ENCODE data around the gene SRCIN1.

- TF ChIP-seq CTCF (IDR thresholded peaks at IDR 0.05) = no peak
- no peak for TF ChIP-seq EZH2 (IDR thresholded peaks at IDR 0.05; ENCODE audit: borderline replicate concordance, insufficient read depth, low read depth, low read length, poor library complexity, severe bottlenecking)
Observed at GRCh38 chr17:38498353-38498752, 107.4 kb downstream of the SRCIN1 start.

Measured in B cell (primary cell).